ENCODE data around the gene PNMA6A.
"Not testable (repeated sequence)": the region's sequence is repeated elsewhere in the genome, so short reads cannot be mapped to it uniquely, and the experiment has no call there.

The PNMA6A gene

DNA sequence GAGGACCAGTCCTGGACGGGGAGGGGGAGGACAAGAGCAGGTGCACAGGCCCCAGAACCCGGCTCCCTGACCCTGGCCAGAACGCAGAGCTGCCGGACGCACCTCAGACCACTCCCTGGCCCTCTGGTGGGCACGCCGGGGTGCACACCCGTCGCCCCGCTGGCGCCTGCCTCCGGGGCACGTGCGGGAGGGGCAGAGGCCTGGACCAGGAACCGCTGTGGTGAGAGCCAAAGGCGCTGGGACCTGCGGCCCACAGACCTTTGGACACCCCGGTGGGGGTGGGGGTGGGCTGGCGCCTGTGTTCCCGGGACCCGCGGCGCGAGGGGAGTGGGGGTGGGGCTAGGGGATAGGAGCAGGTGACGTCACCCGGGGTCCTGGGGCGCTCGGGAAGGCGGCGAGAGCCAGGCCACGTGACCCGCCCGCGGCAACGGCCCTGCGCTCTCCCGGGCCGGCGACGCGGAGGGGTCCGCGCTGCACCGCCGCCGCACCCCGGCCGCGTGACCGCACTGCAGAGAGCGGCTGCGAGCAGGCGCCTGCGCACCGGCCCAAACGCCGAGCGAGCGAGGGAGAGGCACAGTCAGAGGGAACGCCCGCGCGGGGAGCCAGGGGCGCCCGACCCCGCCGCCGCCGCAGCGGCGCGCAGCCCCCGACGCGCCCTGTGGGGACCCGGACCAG is at the start of gene PNMA6A:
PNMA6A (plus strand) TSS at position 546 of the 675 bp plus-strand sequence. CDS start 609 bp downstream, outside the sequence.
- H3K4me3 ChIP-seq (ENCODE audit: low read depth, low read length); CTCF ChIA-PET; POLR2A ChIA-PET; DNase-seq (ENCODE audit: low read depth, low spot score): not testable (repeated sequence)

DNA sequence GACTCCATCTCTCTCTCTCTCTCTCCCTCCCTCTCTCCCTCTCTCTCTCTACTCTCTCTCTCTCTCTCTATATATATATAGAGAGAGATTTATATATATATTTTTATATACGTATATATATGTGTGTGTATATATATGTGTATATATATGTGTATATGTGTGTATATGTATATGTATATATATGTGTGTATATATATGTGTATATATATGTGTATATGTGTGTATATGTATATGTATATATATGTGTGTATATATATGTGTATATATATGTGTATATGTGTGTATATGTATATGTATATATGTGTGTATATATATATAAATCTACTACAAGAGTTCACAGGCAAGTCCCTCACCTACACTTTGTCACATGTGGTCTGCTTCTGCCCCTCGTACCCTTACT is 45.8 kb upstream of the PNMA6A start:
- CTCF ChIA-PET; POLR2A ChIA-PET; DNase-seq (ENCODE audit: low read depth, low spot score); H3K4me3 ChIP-seq (ENCODE audit: low read depth, low read length): not testable (repeated sequence)

DNA sequence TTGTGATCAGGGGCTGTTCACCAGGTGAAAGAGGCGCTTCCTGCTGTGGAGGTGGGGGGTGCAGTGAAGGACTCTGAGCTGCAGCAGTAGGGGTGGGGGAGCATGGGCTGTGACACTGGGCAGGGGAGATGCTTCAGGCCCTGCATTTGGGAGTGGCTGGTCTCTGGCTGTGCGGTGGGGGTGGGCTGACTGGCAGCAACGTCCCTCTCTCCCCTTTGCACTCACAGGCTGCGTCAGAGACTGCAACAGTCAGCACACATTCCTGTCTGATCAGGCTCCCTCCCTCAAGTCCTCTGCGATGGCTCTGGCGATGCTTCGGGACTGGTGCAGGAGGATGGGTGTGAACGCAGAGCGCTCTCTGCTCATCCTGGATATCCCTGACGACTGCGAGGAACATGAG is 43.8 kb upstream of the PNMA6A start:
- H3K4me3 ChIP-seq (ENCODE audit: low read depth, low read length); DNase-seq (ENCODE audit: low read depth, low spot score); POLR2A ChIA-PET; CTCF ChIA-PET: not testable (repeated sequence)

GRCh38 chrX:153029162-153029561 is 43.1 kb upstream of the PNMA6A start:
- H3K4me3 ChIP-seq (ENCODE audit: low read depth, low read length): no peak overlapping the region
- CTCF ChIA-PET: no interaction called here
- TF ChIP-seq, protein P1, sequence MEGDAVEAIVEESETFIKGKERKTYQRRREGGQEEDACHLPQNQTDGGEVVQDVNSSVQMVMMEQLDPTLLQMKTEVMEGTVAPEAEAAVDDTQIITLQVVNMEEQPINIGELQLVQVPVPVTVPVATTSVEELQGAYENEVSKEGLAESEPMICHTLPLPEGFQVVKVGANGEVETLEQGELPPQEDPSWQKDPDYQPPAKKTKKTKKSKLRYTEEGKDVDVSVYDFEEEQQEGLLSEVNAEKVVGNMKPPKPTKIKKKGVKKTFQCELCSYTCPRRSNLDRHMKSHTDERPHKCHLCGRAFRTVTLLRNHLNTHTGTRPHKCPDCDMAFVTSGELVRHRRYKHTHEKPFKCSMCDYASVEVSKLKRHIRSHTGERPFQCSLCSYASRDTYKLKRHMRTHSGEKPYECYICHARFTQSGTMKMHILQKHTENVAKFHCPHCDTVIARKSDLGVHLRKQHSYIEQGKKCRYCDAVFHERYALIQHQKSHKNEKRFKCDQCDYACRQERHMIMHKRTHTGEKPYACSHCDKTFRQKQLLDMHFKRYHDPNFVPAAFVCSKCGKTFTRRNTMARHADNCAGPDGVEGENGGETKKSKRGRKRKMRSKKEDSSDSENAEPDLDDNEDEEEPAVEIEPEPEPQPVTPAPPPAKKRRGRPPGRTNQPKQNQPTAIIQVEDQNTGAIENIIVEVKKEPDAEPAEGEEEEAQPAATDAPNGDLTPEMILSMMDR (IDR thresholded peaks at IDR 0.05; ENCODE audit: insufficient read depth, low read length, missing control alignments): no peak
- POLR2A ChIA-PET: no interaction called here
- no peak for DNase-seq (ENCODE audit: low read depth, low spot score)

DNA sequence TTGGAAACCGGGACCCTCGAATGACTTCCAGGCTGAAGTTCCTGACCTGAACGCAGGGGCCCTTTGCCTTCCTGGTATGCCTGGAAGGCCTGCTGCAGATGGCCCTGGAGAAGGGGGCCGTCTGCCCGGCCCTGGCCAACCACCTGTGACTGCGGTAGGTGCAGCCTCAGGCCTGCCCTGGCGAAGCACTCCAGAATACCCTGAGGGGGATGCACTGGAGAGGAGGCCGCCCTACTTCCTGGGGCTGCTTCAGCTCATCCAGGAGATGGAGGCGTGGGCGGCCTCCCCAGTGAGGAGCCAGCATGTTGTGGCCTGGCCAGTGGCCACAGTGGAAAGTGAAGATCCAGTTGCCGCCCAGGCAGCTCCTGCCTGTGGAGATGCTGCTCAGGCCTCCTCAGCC is 42.4 kb upstream of the PNMA6A start:
- ChIA-PET CTCF (no interaction called here), POLR2A (interaction anchor here (0.6 kb wide), 1 partner anchor 330 kb away, joined by 4 read pairs; no protein-coding TSS in a partner anchor)
- TF ChIP-seq, protein P1 (IDR thresholded peaks at IDR 0.05; ENCODE audit: insufficient read depth, low read length, missing control alignments): no peak
- no peak overlapping the region for H3K4me3 ChIP-seq (ENCODE audit: low read depth, low read length)
- no peak for DNase-seq (ENCODE audit: low read depth, low spot score)

DNA sequence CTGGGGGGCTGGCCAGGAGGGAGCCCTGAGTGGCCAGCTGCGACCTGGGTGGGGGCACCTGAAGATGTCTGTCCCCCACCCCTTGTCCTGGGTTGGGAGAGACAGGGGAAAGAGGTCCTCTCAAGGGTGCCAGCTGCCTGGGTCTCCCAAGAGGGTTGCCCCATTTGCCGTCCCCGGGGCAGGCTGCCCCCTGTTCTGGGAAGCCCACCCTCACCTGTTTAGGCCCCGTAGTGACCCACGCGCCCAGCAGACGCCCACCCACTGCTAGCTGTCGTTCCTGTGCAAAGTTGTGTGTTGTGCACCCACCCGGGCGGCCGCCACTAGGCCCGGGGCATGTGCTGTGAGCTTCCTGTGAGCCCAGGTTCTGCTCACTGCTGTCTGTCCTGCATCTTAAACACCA is 41.5 kb upstream of the PNMA6A start:
- no peak for DNase-seq (ENCODE audit: low read depth, low spot score)
- POLR2A ChIA-PET: no interaction called here
- no peak overlapping the region for H3K4me3 ChIP-seq (ENCODE audit: low read depth, low read length)
- TF ChIP-seq, protein P1 (IDR thresholded peaks at IDR 0.05; ENCODE audit: insufficient read depth, low read length, missing control alignments): no peak
- CTCF ChIA-PET: no interaction called here

DNA sequence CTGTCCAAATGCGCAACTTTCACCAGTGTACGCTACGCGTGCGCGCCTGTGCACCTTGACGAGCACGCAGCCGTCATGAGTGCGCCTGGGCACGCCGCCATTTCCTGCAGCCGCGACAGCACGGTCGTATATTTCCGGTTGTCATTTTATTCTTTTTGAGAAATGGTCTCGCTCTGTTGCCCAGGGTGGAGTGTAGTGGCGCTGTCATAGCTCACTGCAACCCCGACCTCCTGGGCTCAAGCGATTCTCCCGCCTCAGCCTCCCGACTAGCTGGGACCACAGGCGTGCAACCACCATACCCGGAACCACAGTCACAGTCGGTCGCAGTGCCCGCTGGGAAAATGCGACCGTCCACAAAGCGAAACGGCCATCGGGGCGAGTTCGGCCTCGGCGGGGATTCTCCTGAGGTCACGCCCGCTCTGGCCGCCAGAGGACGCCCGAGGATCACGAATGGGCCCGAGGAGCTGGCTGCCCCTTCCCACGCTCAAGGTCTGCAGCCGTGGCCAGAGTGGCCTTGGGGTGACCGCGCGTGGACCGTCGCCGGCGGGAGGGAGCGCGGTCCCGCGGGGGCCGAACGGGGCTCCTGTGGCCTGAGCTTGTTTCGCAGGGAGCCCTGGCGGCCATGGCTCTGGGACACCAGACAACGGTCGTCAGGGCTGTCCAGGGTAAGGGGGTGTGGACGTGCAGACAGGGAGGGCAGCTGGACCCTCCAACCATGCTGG is 39.7 kb upstream of the PNMA6A start:
- peak overlapping the region; percentile 36 for H3K4me3 ChIP-seq (ENCODE audit: low read depth, low read length)
- POLR2A ChIA-PET: no interaction called here
- DNase-seq (ENCODE audit: low read depth, low spot score): no peak

More for the DNA sequence above, 39.7 kb upstream of the PNMA6A start:
- CTCF ChIA-PET: interaction anchor here (0.6 to 2.2 kb wide), 26 partner anchors 9 to 915 kb away, joined by 3 to 15 read pairs (median 4); partner anchors contain the start of genes BGN and HAUS7
- TF ChIP-seq, protein P1 (IDR thresholded peaks at IDR 0.05; ENCODE audit: insufficient read depth, low read length, missing control alignments): peak; percentile 81

Data from AG04449 (cell line).